HCT116 (cell line): ENCODE results near the gene ESRRA. TPM values are rescaled to one million over a fixed set of nuclear protein-coding genes. Genes with fewer than 3 reads are reported as not detected.

Source experiments
- ATAC-seq: fragments of 200-7000 bp; cut with Tn5 transposase; 2 replicates; pipeline ENCODE4 v1.9.1; 2020; ENCODE audit warnings: mild to moderate bottlenecking, moderate library complexity
- BruUV-seq: library from RNA; stranded (reverse); fragments of 400-500 nt; replicated peaks from 2 replicates; lab custom pipeline; 2021; lab: Mats Ljungman, UMichigan
- CTCF ChIA-PET: fragments of 300-600 bp; sonication (Branson Sonifier 250); formaldehyde crosslinking; loops from one replicate; lab custom pipeline; 2021; ENCODE audit warnings: antibody characterized with exemption; lab: Charles Lee
- POLR2A ChIA-PET: fragments of 300-600, 350-600 bp; sonication (Branson Sonifier 250); formaldehyde crosslinking; loops from one replicate; lab custom pipeline; 2021; ENCODE audit warnings: antibody characterized with exemption; lab: Charles Lee
- RAD21 ChIA-PET, 2 experiments: fragments of 300-600 bp; sonication (Branson Sonifier 250); formaldehyde crosslinking; loops; one replicate each; lab custom pipeline; 2023; ENCODE audit warnings: low total read pairs in 2 of 2; ENCODE audit not compliant: uncharacterized antibody in 2 of 2, unreplicated experiment in 2 of 2, low non-redundant PET in 1 of 2; lab: Charles Lee
- DNase-seq: peaks from one replicate; pipeline ENCODE4 v3.0.0-alpha.2; 2010; ENCODE audit warnings: low read depth, low spot score
- H2AFZ ChIP-seq: fragments of 200-600 bp; shearing (Covaris generic), sonication (generic); 2 replicates; pipeline ENCODE4 v1.6.1; 2017; ENCODE audit warnings: low read depth, mixed run types, mixed read lengths, antibody characterized with exemption, low read length; ENCODE audit not compliant: poor library complexity, severe bottlenecking
- H3K27ac ChIP-seq: 2 replicates; pipeline ENCODE4 v1.5.1; 2012; ENCODE audit warnings: low read depth, low read length
- H3K27me3 ChIP-seq: fragments of 200-600 bp; sonication (generic); 2 replicates; pipeline ENCODE4 v1.6.1; 2016; ENCODE audit warnings: mixed run types, low read length, mixed read lengths; ENCODE audit not compliant: insufficient read depth
- H3K36me3 ChIP-seq, 2 experiments: fragments of 200-500 bp in 1 of 2; fragments of 200-600 bp in 1 of 2; sonication (Bioruptor generic) in 1 of 2; sonication (generic) in 1 of 2; 2 replicates each; pipeline versions ENCODE4 v1.5.1 to v1.6.1; 2014 to 2016; ENCODE audit warnings: low read length in 2 of 2, inconsistent platforms in 1 of 2, mixed read lengths in 1 of 2, mixed run types in 1 of 2; ENCODE audit not compliant: insufficient read depth in 2 of 2, control insufficient read depth in 1 of 2
- H3K4me1 ChIP-seq, 2 experiments: fragments of 200-600 bp in 1 of 2; sonication (generic) in 1 of 2; 2 replicates each; pipeline versions ENCODE4 v1.5.1 to v1.6.1; 2012 to 2017; ENCODE audit warnings: low read length in 2 of 2, inconsistent platforms in 1 of 2, mild to moderate bottlenecking in 1 of 2, mixed read lengths in 1 of 2, mixed run types in 1 of 2, moderate library complexity in 1 of 2; ENCODE audit not compliant: insufficient read depth in 2 of 2, control insufficient read depth in 1 of 2
- H3K4me2 ChIP-seq: fragments of 200-600 bp; sonication (generic); 2 replicates; pipeline ENCODE4 v1.6.1; 2017; ENCODE audit warnings: mixed run types, low read length, mixed read lengths
- H3K4me3 ChIP-seq, 2 experiments: fragments of 200-600 bp in 1 of 2; sonication (generic) in 1 of 2; replicated peaks in 1 of 2; 2 replicates each; pipeline ENCODE4 v1.5.1; 2011 to 2016; ENCODE audit warnings: low read length in 2 of 2, control low read depth in 1 of 2, low read depth in 1 of 2, mild to moderate bottlenecking in 1 of 2, mixed read lengths in 1 of 2, mixed run types in 1 of 2
- H3K79me2 ChIP-seq: fragments of 200-600 bp; sonication (generic); 2 replicates; pipeline ENCODE4 v1.6.1; 2017; ENCODE audit warnings: mild to moderate bottlenecking, mixed run types, low read length, moderate library complexity, mixed read lengths; ENCODE audit not compliant: insufficient read depth
- H3K9ac ChIP-seq: fragments of 200-600 bp; sonication (generic); 2 replicates; pipeline ENCODE4 v1.6.1; 2016; ENCODE audit warnings: low read length, mixed read lengths
- H3K9me2 ChIP-seq: fragments of 200-600 bp; sonication (generic), shearing (Covaris generic); 2 replicates; pipeline ENCODE4 v1.6.1; 2017; ENCODE audit warnings: mixed run types, mild to moderate bottlenecking, moderate library complexity; ENCODE audit not compliant: insufficient read depth
- H3K9me3 ChIP-seq, 2 experiments: fragments of 200-500 bp in 1 of 2; fragments of 200-600 bp in 1 of 2; sonication (Bioruptor generic) in 1 of 2; sonication (generic) in 1 of 2; 2 replicates each; pipeline ENCODE4 v1.6.1; 2014 to 2017; ENCODE audit warnings: low read length in 2 of 2, mixed read lengths in 2 of 2, inconsistent platforms in 1 of 2, low read depth in 1 of 2, mild to moderate bottlenecking in 1 of 2, mixed run types in 1 of 2, moderate library complexity in 1 of 2; ENCODE audit not compliant: control insufficient read depth in 1 of 2, insufficient read depth in 1 of 2
- H4K20me1 ChIP-seq: fragments of 200-600 bp; sonication (generic), shearing (Covaris generic); 2 replicates; pipeline ENCODE4 v1.6.1; 2017; ENCODE audit warnings: mixed run types, mild to moderate bottlenecking, moderate library complexity; ENCODE audit not compliant: insufficient read depth
- CBX3 ChIP-seq: IDR thresholded peaks from 2 replicates; pipeline ENCODE4 v1.6.1; 2012; ENCODE audit warnings: low read depth
- EZH2 ChIP-seq: fragments of 200-600 bp; sonication (generic); IDR thresholded peaks from 2 replicates; pipeline ENCODE4 v1.6.1; 2017; ENCODE audit warnings: antibody characterized with exemption, mixed run types
- FOSL1 ChIP-seq: IDR thresholded peaks from 2 replicates; pipeline ENCODE4 v1.6.1; 2012; ENCODE audit warnings: low read depth
- JUND ChIP-seq: IDR thresholded peaks from 2 replicates; pipeline ENCODE4 v1.6.1; 2012
- SIN3A ChIP-seq: IDR thresholded peaks from 2 replicates; pipeline ENCODE4 v1.6.1; 2012; ENCODE audit warnings: low read depth
- SRF ChIP-seq: IDR thresholded peaks from 2 replicates; pipeline ENCODE4 v1.6.1; 2012; ENCODE audit warnings: low read depth
- TCF7L2 ChIP-seq: IDR thresholded peaks from 2 replicates; pipeline ENCODE4 v1.7.0; 2011; ENCODE audit warnings: borderline replicate concordance, inconsistent platforms; ENCODE audit not compliant: insufficient read depth, insufficient read length; ENCODE audit errors: extremely low read depth
- YY1 ChIP-seq: IDR thresholded peaks from 2 replicates; pipeline ENCODE4 v1.6.1; 2011; ENCODE audit warnings: low read length, low read depth, moderate library complexity, mild to moderate bottlenecking; ENCODE audit not compliant: insufficient replicate concordance; ENCODE audit errors: extremely low read depth
- ZNF274 ChIP-seq: fragments of 200-500 bp; sonication (Bioruptor generic); IDR thresholded peaks from 2 replicates; pipeline ENCODE4 v1.6.1; 2014; ENCODE audit warnings: mild to moderate bottlenecking, low read depth, low read length, inconsistent platforms
- intact Hi-C: fragments of 100-400 bp; cut with micrococcal nuclease; formaldehyde crosslinking; loops from 2 replicates; pipeline ENCODE4 v1.10.0; 2022
- total RNA-seq: library from RNA; stranded (reverse); gene quantifications from one replicate; pipeline ENCODE4 v1.2.1, GENCODE V29; 2021; ENCODE audit not compliant: unreplicated experiment
- TF ChIP-seq, protein P1 (sequence below): IDR thresholded peaks from 2 replicates; pipeline ENCODE4 v1.6.1; 2012; ENCODE audit warnings: low read depth
- TF ChIP-seq, protein P2 (sequence below), 3 experiments: fragments of 200-600 bp in 1 of 3; sonication (generic) in 1 of 3; IDR thresholded peaks in 2 of 3; conservative IDR thresholded peaks in 1 of 3; 2 replicates each; pipeline ENCODE4 v1.5.1; 2012 to 2017; ENCODE audit warnings: low read depth in 2 of 3, low read length in 2 of 3, antibody characterized with exemption in 1 of 3, borderline replicate concordance in 1 of 3, control low read depth in 1 of 3, mild to moderate bottlenecking in 1 of 3, mixed read lengths in 1 of 3, mixed run types in 1 of 3, moderate library complexity in 1 of 3; ENCODE audit not compliant: insufficient read depth in 1 of 3

The ESRRA gene
- total RNA-seq, 1 experiment from 2014 or later: 62.7 TPM

DNA sequence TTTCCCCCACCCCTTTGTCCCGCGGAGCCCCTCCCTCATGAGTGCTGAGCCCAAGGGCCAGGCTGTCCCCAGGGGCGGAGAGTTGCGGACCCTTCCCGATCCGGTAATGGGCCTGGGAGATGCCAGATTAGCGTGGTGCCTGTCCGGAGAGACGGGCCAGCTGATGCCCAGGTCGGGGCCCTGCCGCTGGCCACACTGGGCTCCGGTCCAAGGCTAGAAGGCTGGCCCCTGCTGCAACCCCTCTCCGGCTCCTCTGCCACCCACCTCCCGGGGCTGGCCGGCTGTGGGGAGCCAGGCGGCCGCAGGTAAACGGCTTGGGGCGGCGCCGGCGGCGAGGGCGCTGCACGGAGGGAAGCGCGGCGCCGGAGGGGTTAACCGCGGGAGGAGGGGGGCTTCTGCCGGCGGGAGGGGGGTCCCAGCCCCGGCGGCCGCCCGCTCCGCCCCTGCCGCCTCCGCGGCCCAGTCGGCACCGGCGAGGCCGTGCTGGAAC, 14.0 kb upstream of the ESRRA start, which contains the start of gene KCNK4:
Gene KCNK4 (plus strand): TSS at position 41 of the 490 bp plus-strand sequence. CDS start 1,717 bp downstream, outside the sequence.
- CTCF ChIA-PET: no interaction called here
- TF ChIP-seq CBX3 (no peak), YY1 (no peak), SIN3A (no peak), SRF (no peak), ZNF274 (no peak), FOSL1 (no peak), JUND (no peak), EZH2 (no peak), TCF7L2 (no peak)
- TF ChIP-seq, protein P1, sequence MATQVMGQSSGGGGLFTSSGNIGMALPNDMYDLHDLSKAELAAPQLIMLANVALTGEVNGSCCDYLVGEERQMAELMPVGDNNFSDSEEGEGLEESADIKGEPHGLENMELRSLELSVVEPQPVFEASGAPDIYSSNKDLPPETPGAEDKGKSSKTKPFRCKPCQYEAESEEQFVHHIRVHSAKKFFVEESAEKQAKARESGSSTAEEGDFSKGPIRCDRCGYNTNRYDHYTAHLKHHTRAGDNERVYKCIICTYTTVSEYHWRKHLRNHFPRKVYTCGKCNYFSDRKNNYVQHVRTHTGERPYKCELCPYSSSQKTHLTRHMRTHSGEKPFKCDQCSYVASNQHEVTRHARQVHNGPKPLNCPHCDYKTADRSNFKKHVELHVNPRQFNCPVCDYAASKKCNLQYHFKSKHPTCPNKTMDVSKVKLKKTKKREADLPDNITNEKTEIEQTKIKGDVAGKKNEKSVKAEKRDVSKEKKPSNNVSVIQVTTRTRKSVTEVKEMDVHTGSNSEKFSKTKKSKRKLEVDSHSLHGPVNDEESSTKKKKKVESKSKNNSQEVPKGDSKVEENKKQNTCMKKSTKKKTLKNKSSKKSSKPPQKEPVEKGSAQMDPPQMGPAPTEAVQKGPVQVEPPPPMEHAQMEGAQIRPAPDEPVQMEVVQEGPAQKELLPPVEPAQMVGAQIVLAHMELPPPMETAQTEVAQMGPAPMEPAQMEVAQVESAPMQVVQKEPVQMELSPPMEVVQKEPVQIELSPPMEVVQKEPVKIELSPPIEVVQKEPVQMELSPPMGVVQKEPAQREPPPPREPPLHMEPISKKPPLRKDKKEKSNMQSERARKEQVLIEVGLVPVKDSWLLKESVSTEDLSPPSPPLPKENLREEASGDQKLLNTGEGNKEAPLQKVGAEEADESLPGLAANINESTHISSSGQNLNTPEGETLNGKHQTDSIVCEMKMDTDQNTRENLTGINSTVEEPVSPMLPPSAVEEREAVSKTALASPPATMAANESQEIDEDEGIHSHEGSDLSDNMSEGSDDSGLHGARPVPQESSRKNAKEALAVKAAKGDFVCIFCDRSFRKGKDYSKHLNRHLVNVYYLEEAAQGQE: no peak
- TF ChIP-seq, protein P2, sequence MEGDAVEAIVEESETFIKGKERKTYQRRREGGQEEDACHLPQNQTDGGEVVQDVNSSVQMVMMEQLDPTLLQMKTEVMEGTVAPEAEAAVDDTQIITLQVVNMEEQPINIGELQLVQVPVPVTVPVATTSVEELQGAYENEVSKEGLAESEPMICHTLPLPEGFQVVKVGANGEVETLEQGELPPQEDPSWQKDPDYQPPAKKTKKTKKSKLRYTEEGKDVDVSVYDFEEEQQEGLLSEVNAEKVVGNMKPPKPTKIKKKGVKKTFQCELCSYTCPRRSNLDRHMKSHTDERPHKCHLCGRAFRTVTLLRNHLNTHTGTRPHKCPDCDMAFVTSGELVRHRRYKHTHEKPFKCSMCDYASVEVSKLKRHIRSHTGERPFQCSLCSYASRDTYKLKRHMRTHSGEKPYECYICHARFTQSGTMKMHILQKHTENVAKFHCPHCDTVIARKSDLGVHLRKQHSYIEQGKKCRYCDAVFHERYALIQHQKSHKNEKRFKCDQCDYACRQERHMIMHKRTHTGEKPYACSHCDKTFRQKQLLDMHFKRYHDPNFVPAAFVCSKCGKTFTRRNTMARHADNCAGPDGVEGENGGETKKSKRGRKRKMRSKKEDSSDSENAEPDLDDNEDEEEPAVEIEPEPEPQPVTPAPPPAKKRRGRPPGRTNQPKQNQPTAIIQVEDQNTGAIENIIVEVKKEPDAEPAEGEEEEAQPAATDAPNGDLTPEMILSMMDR (IDR thresholded peaks at IDR 0.05 in 2 of 3, conservative IDR thresholded peaks at IDR 0.05 in 1 of 3; ENCODE audit: borderline replicate concordance in 1 of 3, insufficient read depth in 1 of 3, low read depth in 2 of 3, low read length in 2 of 3): no peak
- TF ChIP-seq, all 23 proteins: peak for 0
- Histone ChIP-seq H3K9me2 (no peaks in the 10 kb centered on the region), H3K27ac (no peak within 1 kb of the TSS), H3K36me3 (no peaks in the 10 kb centered on the region), H3K4me2 (no peak within 1 kb of the TSS), H3K4me3 (no peak within 1 kb of the TSS), H3K9ac (no peak within 1 kb of the TSS), H3K79me2 (no peaks in the 10 kb centered on the region), H2AFZ (no peak within 1 kb of the TSS), H3K9me3 (no peaks in the 10 kb centered on the region), H4K20me1 (no peaks in the 10 kb centered on the region), H3K4me1 (peaks cover 4 to 8% of the 10 kb centered on the region in 2 experiments; a peak in 3 of 4 replicates), H3K27me3 (no peaks in the 10 kb centered on the region)
- ChIA-PET RAD21 (no interaction called here), POLR2A (no interaction called here)
- ATAC-seq: no peak
- no TSS peak for BruUV-seq
- intact Hi-C loops: no loop called here
- DNase-seq: no peak
